ENCODE measurements around the gene TAS2R41. TPM values are rescaled to one million over a fixed set of nuclear protein-coding genes. Genes with fewer than 3 reads are reported as not detected.
"Not testable (repeated sequence)": the region's sequence is repeated elsewhere in the genome, so short reads cannot be mapped to it uniquely, and the experiment has no call there.

Gene TAS2R41
- total and polyA plus RNA-seq, 3 donors from 2014 or later = 0.55 TPM; not detected in 2

- H3K36me3 ChIP-seq (ENCODE audit: low read depth, missing control alignments) = no peaks in the 10 kb centered on the region
- TF ChIP-seq CTCF (IDR thresholded peaks at IDR 0.05) = no peak
- TF ChIP-seq POLR2A (IDR thresholded peaks at IDR 0.05) = no peak
- H3K4me3 ChIP-seq = no peak overlapping the region
- H3K27me3 ChIP-seq = no peaks in the 10 kb centered on the region
- no peak overlapping the region for H3K27ac ChIP-seq
- intact Hi-C loops (cut with DNase I; ENCODE audit: low total_unique reads) = no loop called here
- no peaks in the 10 kb centered on the region for H3K4me1 ChIP-seq
- DNase-seq = no peak
- H3K9me3 ChIP-seq = no peaks in the 10 kb centered on the region
These were observed 14.1 kb upstream of the TAS2R41 start for GRCh38 chr7:143463556-143463955.

GRCh38 chr7:143463957-143464356 lies 13.7 kb upstream of the TAS2R41 start:
- TF ChIP-seq POLR2A (IDR thresholded peaks at IDR 0.05) (no peak), CTCF (IDR thresholded peaks at IDR 0.05) (no peak)
- 70 to 84% methylated on average over 1 of the region's 1 CpG for WGBS, 2 donors
- intact Hi-C loops (cut with DNase I; ENCODE audit: low total_unique reads) = no loop called here

GRCh38 chr7:143467724-143468123 lies 9.9 kb upstream of the TAS2R41 start:
- intact Hi-C loops (cut with DNase I; ENCODE audit: low total_unique reads) = no loop called here

More at GRCh38 chr7:143463957-143464356, 13.7 kb upstream of the TAS2R41 start:
- Histone ChIP-seq H3K4me3 (no peak overlapping the region), H3K9me3 (no peaks in the 10 kb centered on the region), H3K27ac (no peak overlapping the region), H3K36me3 (ENCODE audit: low read depth, missing control alignments) (no peaks in the 10 kb centered on the region), H3K27me3 (no peaks in the 10 kb centered on the region), H3K4me1 (no peaks in the 10 kb centered on the region)
- no peak for DNase-seq

GRCh38 chr7:143472071-143472689 lies 5.5 kb upstream of the TAS2R41 start:
- not testable (repeated sequence) for H3K27ac ChIP-seq

More at GRCh38 chr7:143467724-143468123, 9.9 kb upstream of the TAS2R41 start:
- H3K36me3 ChIP-seq (ENCODE audit: low read depth, missing control alignments) = no peaks in the 10 kb centered on the region
- no peak overlapping the region for H3K27ac ChIP-seq
- no peaks in the 10 kb centered on the region for H3K4me1 ChIP-seq
- 95 to 96% methylated on average over 1 of the region's 1 CpG for WGBS, 2 donors
- no peaks in the 10 kb centered on the region for H3K27me3 ChIP-seq
- no peak for DNase-seq
- no peak overlapping the region for H3K4me3 ChIP-seq
- TF ChIP-seq CTCF (IDR thresholded peaks at IDR 0.05) = no peak
- TF ChIP-seq POLR2A (IDR thresholded peaks at IDR 0.05) = no peak
- no peaks in the 10 kb centered on the region for H3K9me3 ChIP-seq

GRCh38 chr7:143479055-143479766 lies 1.5 kb downstream of the TAS2R41 start:
- intact Hi-C loops (cut with DNase I; ENCODE audit: low total_unique reads) = no loop called here
- 78 to 79% methylated on average over 10 of the region's 10 CpGs for WGBS, 2 donors
- Histone ChIP-seq H3K4me1 (no peaks in the 10 kb centered on the region), H3K27me3 (no peaks in the 10 kb centered on the region), H3K4me3 (no peak overlapping the region), H3K27ac (no peak overlapping the region), H3K9me3 (no peaks in the 10 kb centered on the region), H3K36me3 (ENCODE audit: low read depth, missing control alignments) (no peaks in the 10 kb centered on the region)
- TF ChIP-seq POLR2A (IDR thresholded peaks at IDR 0.05) (no peak), CTCF (IDR thresholded peaks at IDR 0.05) (no peak)
- DNase-seq = no peak

More at GRCh38 chr7:143472071-143472689, 5.5 kb upstream of the TAS2R41 start:
- WGBS, 2 donors = 66 to 81% methylated on average over 11 of the region's 11 CpGs
- H3K27me3 ChIP-seq; H3K36me3 ChIP-seq (ENCODE audit: low read depth, missing control alignments); H3K4me1 ChIP-seq; H3K4me3 ChIP-seq; H3K9me3 ChIP-seq; DNase-seq; intact Hi-C loops (cut with DNase I; ENCODE audit: low total_unique reads): not testable (repeated sequence)
